Measurements from ENCODE around the gene R3HCC1L.
A peak's percentile ranks its signal among the peaks of the same experiment; 100 is the strongest.

Gene R3HCC1L

GRCh38 chr10:98258683-98259454 lies 124.4 kb downstream of the R3HCC1L start:
- Histone ChIP-seq H3K27me3 (no peaks in the 10 kb centered on the region), H3K36me3 (peaks cover 0 to 13% (median 0%) of the 10 kb centered on the region in 11 experiments; a peak in 4 of 22 replicates), H3K4me2 (peak overlapping the region; percentile 76 to 94 (median 80)), H3K4me3 (no peak overlapping the region; a peak in 1 of 20 replicates), H3K27ac (peak overlapping the region in 8 of 11 experiments; percentile 43 to 74 (median 58); a peak in 12 of 22 replicates), H4K20me1 (peaks cover 0 to 15% (median 0%) of the 10 kb centered on the region in 11 experiments; a peak in 3 of 22 replicates), H3K4me1 (peaks cover 38 to 94% (median 89%) of the 10 kb centered on the region in 10 experiments), H3K9ac (peak overlapping the region in 3 of 11 experiments; percentile 39 to 50 (median 40); a peak in 3 of 22 replicates), H3K9me3 (replicated peaks in 1 of 11) (peaks cover 0 to 7% (median 0%) of the 10 kb centered on the region in 11 experiments; a peak in 2 of 22 replicates)
- no peak for TF ChIP-seq Cebpa-rat (IDR thresholded peaks at IDR 0.05)

GRCh38 chr10:98259606-98260315 lies 125.3 kb downstream of the R3HCC1L start:
- H3K27ac ChIP-seq, result peak overlapping the region in 10 of 11 experiments; percentile 33 to 74 (median 57); a peak in 20 of 22 replicates
- peaks cover 34 to 94% (median 89%) of the 10 kb centered on the region in 10 experiments for H3K4me1 ChIP-seq
- H4K20me1 ChIP-seq, result peaks cover 0 to 8% (median 0%) of the 10 kb centered on the region in 11 experiments; a peak in 3 of 22 replicates
- H3K27me3 ChIP-seq, result no peaks in the 10 kb centered on the region
- H3K36me3 ChIP-seq, result peaks cover 0 to 13% (median 0%) of the 10 kb centered on the region in 11 experiments; a peak in 4 of 22 replicates
- peak overlapping the region in 9 of 11 experiments; percentile 6 to 51 (median 33); a peak in 14 of 22 replicates for H3K9ac ChIP-seq
- H3K4me2 ChIP-seq, result peak overlapping the region; percentile 76 to 94 (median 80)
- peak in 2 of 11 experiments; percentile 39 to 51; a peak in 2 of 22 replicates for TF ChIP-seq Cebpa-rat (IDR thresholded peaks at IDR 0.05)
- no peak overlapping the region; a peak in 1 of 20 replicates for H3K4me3 ChIP-seq
- peaks cover 0 to 7% (median 0%) of the 10 kb centered on the region in 11 experiments; a peak in 2 of 22 replicates for H3K9me3 ChIP-seq (replicated peaks in 1 of 11)

- H3K27me3 ChIP-seq, result no peaks in the 10 kb centered on the region
- peak overlapping the region in 9 of 11 experiments; percentile 6 to 51 (median 24); a peak in 14 of 22 replicates for H3K9ac ChIP-seq
- H3K27ac ChIP-seq, result peak overlapping the region in 10 of 11 experiments; percentile 33 to 74 (median 57); a peak in 20 of 22 replicates
- peak overlapping the region; percentile 76 to 94 (median 80) for H3K4me2 ChIP-seq
- H3K9me3 ChIP-seq (replicated peaks in 1 of 11), result peaks cover 0 to 7% (median 0%) of the 10 kb centered on the region in 11 experiments; a peak in 2 of 22 replicates
- no peak for TF ChIP-seq Cebpa-rat (IDR thresholded peaks at IDR 0.05)
- H3K4me3 ChIP-seq, result no peak overlapping the region
- peaks cover 0 to 5% (median 0%) of the 10 kb centered on the region in 11 experiments; a peak in 2 of 22 replicates for H4K20me1 ChIP-seq
- H3K36me3 ChIP-seq, result peaks cover 0 to 13% (median 0%) of the 10 kb centered on the region in 11 experiments; a peak in 4 of 22 replicates
- H3K4me1 ChIP-seq, result peaks cover 33 to 94% (median 88%) of the 10 kb centered on the region in 10 experiments
These were observed 125.9 kb downstream of the R3HCC1L start for GRCh38 chr10:98260350-98260749.

GRCh38 chr10:98260752-98261151 lies 126.3 kb downstream of the R3HCC1L start:
- peak overlapping the region; percentile 76 to 94 (median 80) for H3K4me2 ChIP-seq
- H3K27ac ChIP-seq, result peak overlapping the region in 9 of 11 experiments; percentile 37 to 74 (median 57); a peak in 18 of 22 replicates
- H3K36me3 ChIP-seq, result peaks cover 0 to 11% (median 0%) of the 10 kb centered on the region in 11 experiments; a peak in 4 of 22 replicates
- TF ChIP-seq Cebpa-rat (IDR thresholded peaks at IDR 0.05), result no peak
- H4K20me1 ChIP-seq, result peaks cover 0 to under 1% (median 0%) of the 10 kb centered on the region in 11 experiments; a peak in 2 of 22 replicates
- peak overlapping the region in 8 of 11 experiments; percentile 11 to 51 (median 28); a peak in 13 of 22 replicates for H3K9ac ChIP-seq
- no peak overlapping the region for H3K4me3 ChIP-seq
- H3K9me3 ChIP-seq (replicated peaks in 1 of 11), result peaks cover 0 to 7% (median 0%) of the 10 kb centered on the region in 11 experiments; a peak in 2 of 22 replicates
- peaks cover 33 to 94% (median 88%) of the 10 kb centered on the region in 10 experiments for H3K4me1 ChIP-seq
- no peaks in the 10 kb centered on the region for H3K27me3 ChIP-seq

GRCh38 chr10:98261436-98262277 lies 127.2 kb downstream of the R3HCC1L start:
- Histone ChIP-seq H3K4me3 (no peak overlapping the region), H3K4me2 (peak overlapping the region in 9 of 11 experiments; percentile 55 to 94 (median 80); a peak in 18 of 22 replicates), H3K27ac (peak overlapping the region in 8 of 11 experiments; percentile 37 to 74 (median 60); a peak in 9 of 22 replicates), H3K9ac (no peak overlapping the region; a peak in 1 of 22 replicates), H3K4me1 (peaks cover 33 to 94% (median 88%) of the 10 kb centered on the region in 10 experiments), H3K9me3 (replicated peaks in 1 of 11) (peaks cover 0 to 7% (median 0%) of the 10 kb centered on the region in 11 experiments; a peak in 2 of 22 replicates), H3K27me3 (no peaks in the 10 kb centered on the region; a peak in 2 of 22 replicates), H4K20me1 (no peaks in the 10 kb centered on the region; a peak in 1 of 22 replicates), H3K36me3 (peaks cover 0 to 9% (median 0%) of the 10 kb centered on the region in 11 experiments; a peak in 3 of 22 replicates)
- no peak for TF ChIP-seq Cebpa-rat (IDR thresholded peaks at IDR 0.05)

- Histone ChIP-seq H3K4me1 (peaks cover 33 to 94% (median 89%) of the 10 kb centered on the region in 10 experiments), H3K27ac (0 out of 22 replicates have a peak overlapping the region, but pooled peaks of 2 of the 11 experiments have one; percentile 13 to 24), H3K36me3 (peaks cover 0 to 8% (median 0%) of the 10 kb centered on the region in 11 experiments; a peak in 2 of 22 replicates), H4K20me1 (no peaks in the 10 kb centered on the region; a peak in 1 of 22 replicates), H3K4me2 (peak overlapping the region in 9 of 11 experiments; percentile 33 to 94 (median 80); a peak in 17 of 22 replicates), H3K4me3 (no peak overlapping the region; a peak in 1 of 20 replicates), H3K27me3 (peaks cover 0 to 6% (median 0%) of the 10 kb centered on the region in 11 experiments; a peak in 6 of 22 replicates), H3K9ac (no peak overlapping the region), H3K9me3 (replicated peaks in 1 of 11) (peaks cover 0 to 7% (median 0%) of the 10 kb centered on the region in 11 experiments; a peak in 2 of 22 replicates)
- TF ChIP-seq Cebpa-rat (IDR thresholded peaks at IDR 0.05), result no peak
These were observed 128.1 kb downstream of the R3HCC1L start for GRCh38 chr10:98262571-98262970.

- Histone ChIP-seq H3K4me2 (peak overlapping the region in 6 of 11 experiments; percentile 55 to 94 (median 80); a peak in 8 of 22 replicates), H4K20me1 (no peaks in the 10 kb centered on the region; a peak in 1 of 22 replicates), H3K27me3 (peaks cover 0 to 10% (median 0%) of the 10 kb centered on the region in 11 experiments; a peak in 6 of 22 replicates), H3K27ac (peak overlapping the region in 1 of 11 experiments; percentile 24; a peak in 1 of 22 replicates), H3K9me3 (replicated peaks in 1 of 11) (peaks cover 0 to 7% (median 0%) of the 10 kb centered on the region in 11 experiments; a peak in 2 of 22 replicates), H3K4me1 (peaks cover 33 to 98% (median 91%) of the 10 kb centered on the region in 10 experiments), H3K4me3 (no peak overlapping the region), H3K36me3 (peaks cover 0 to 3% (median 0%) of the 10 kb centered on the region in 11 experiments; a peak in 1 of 22 replicates), H3K9ac (no peak overlapping the region)
- TF ChIP-seq Cebpa-rat (IDR thresholded peaks at IDR 0.05), result no peak
These were observed 128.6 kb downstream of the R3HCC1L start for GRCh38 chr10:98263088-98263487.

Data from BLaER1 treated with 17β-estradiol and CSF1 and Interleukin-3, amounts not matched to agents 10 nM and 100 nM (cell line).